A549 treated with Hydrocortisone at 1 μM for 4 hours (cell line): ENCODE measurements around the gene S100A5. TPM values are rescaled to one million over a fixed set of nuclear protein-coding genes. Genes with fewer than 3 reads are reported as not detected.

Experiments
- total RNA-seq: library from RNA; stranded (reverse); fragments of 200-300 nt; extraction: Qiagen RNA extraction; gene quantifications from 5 replicates; pipeline ENCODE4 v1.2.3, GENCODE V29; 2022

Gene S100A5
- total RNA-seq: 0.64 to 1.2 TPM (median 0.83 TPM) in 5 replicates

GRCh38 chr1:153540394-153541361, at the start of gene S100A5:
Gene S100A5 (minus strand): TSS chr1:153540934. CDS start chr1:153540191, 743 bp downstream.

GRCh38 chr1:153565529-153566374, 25.0 kb upstream of the S100A5 start, which contains the start of gene S100A2:
Gene S100A2 (minus strand): TSS chr1:153565844. CDS start chr1:153563877, 1,967 bp downstream.

GRCh38 chr1:153548722-153549688, 8.3 kb upstream of the S100A5 start, which contains the start of gene S100A3:
Gene S100A3 (minus strand): TSS chr1:153549258. CDS start chr1:153548485, 773 bp downstream.

GRCh38 chr1:153545067-153546055, 4.6 kb upstream of the S100A5 start, which contains the start of gene S100A4:
Gene S100A4 (minus strand): TSS chr1:153545806. CDS start chr1:153544794, 1,012 bp downstream.

GRCh38 chr1:153535242-153536011, 5.3 kb downstream of the S100A5 start, which contains the start of gene S100A6:
Gene S100A6 (minus strand): TSS chr1:153535991. CDS start chr1:153535339, 652 bp downstream.

Other genes starting within 250 kb of the S100A5 start
- gene PGLYRP3, start 228.0 kb downstream of the S100A5 start, total RNA-seq: not detected in 5 replicates
- not detected in 5 replicates for gene PGLYRP4, start 192.1 kb downstream of the S100A5 start, total RNA-seq
- gene S100A9, start 183.1 kb downstream of the S100A5 start, total RNA-seq: 0.46 to 1.2 TPM (median 0.75 TPM) in 4 of 5 replicates, not detected in the other
- gene S100A12, start 165.3 kb downstream of the S100A5 start, total RNA-seq: not detected in 5 replicates
- not detected in 5 replicates for gene S100A8, start 149.9 kb downstream of the S100A5 start, total RNA-seq
- not detected in 5 replicates for gene S100A7A, start 124.4 kb downstream of the S100A5 start, total RNA-seq
- not detected in 5 replicates for gene S100A7, start 80.3 kb downstream of the S100A5 start, total RNA-seq
- gene S100A6, start 4.9 kb downstream of the S100A5 start, total RNA-seq: 2,973 to 4,069 TPM (median 3,618 TPM) in 5 replicates
- gene S100A4, start 4.9 kb upstream of the S100A5 start, total RNA-seq: 1,517 to 1,961 TPM (median 1,696 TPM) in 5 replicates
- 107 to 126 TPM (median 115 TPM) in 5 replicates for gene S100A3, start 8.3 kb upstream of the S100A5 start, total RNA-seq
- 19.0 to 37.7 TPM (median 28.0 TPM) in 5 replicates for gene S100A2, start 24.9 kb upstream of the S100A5 start, total RNA-seq
- gene S100A16, start 72.2 kb upstream of the S100A5 start, total RNA-seq: 487 to 581 TPM (median 545 TPM) in 5 replicates
- gene S100A14, start 75.4 kb upstream of the S100A5 start, total RNA-seq: 0.14 to 0.82 TPM (median 0.52 TPM) in 5 replicates
- gene S100A13, start 86.6 kb upstream of the S100A5 start, total RNA-seq: 155 to 191 TPM (median 185 TPM) in 5 replicates
- gene S100A1, start 87.5 kb upstream of the S100A5 start, total RNA-seq: 0.61 to 1.1 TPM (median 0.83 TPM) in 5 replicates
- gene CHTOP, start 93.1 kb upstream of the S100A5 start, total RNA-seq: 75.2 to 85.0 TPM (median 76.0 TPM) in 5 replicates
- gene SNAPIN, start 117.8 kb upstream of the S100A5 start, total RNA-seq: 53.6 to 62.1 TPM (median 59.1 TPM) in 5 replicates
- gene ILF2, start 130.1 kb upstream of the S100A5 start, total RNA-seq: 260 to 307 TPM (median 274 TPM) in 5 replicates
- 1.6 to 2.5 TPM (median 1.9 TPM) in 5 replicates for gene NPR1, start 137.8 kb upstream of the S100A5 start, total RNA-seq
- gene INTS3, start 187.1 kb upstream of the S100A5 start, total RNA-seq: 18.7 to 21.0 TPM (median 20.5 TPM) in 5 replicates
- gene SLC27A3, start 234.5 kb upstream of the S100A5 start, total RNA-seq: 0.84 to 1.8 TPM (median 1.0 TPM) in 5 replicates